ENCODE data around the gene HS3ST4. TPM values are rescaled to one million over a fixed set of nuclear protein-coding genes. Genes with fewer than 3 reads are reported as not detected.

The HS3ST4 gene
- polyA plus RNA-seq, 1 experiment, result not detected

GRCh38 chr16:25729188-25729915 is 37.6 kb downstream of the HS3ST4 start:
- Histone ChIP-seq H3K4me3 (ENCODE audit: low read depth, low read length) (no peak overlapping the region), H3K27ac (ENCODE audit: low read depth, low read length) (no peak overlapping the region), H3K27me3 (ENCODE audit: control insufficient read depth, insufficient read depth, low read length) (no peaks in the 10 kb centered on the region), H3K9me3 (ENCODE audit: control insufficient read depth, insufficient read depth, low read length) (peaks cover 27% of the 10 kb centered on the region)
- ChIA-PET CTCF (no interaction called here), POLR2A (no interaction called here)
- TF ChIP-seq CTCF (IDR thresholded peaks at IDR 0.05; ENCODE audit: low read depth, low read length), result no peak
- no peak for DNase-seq (ENCODE audit: low read depth, low spot score)

GRCh38 chr16:25730396-25730795 is 38.6 kb downstream of the HS3ST4 start:
- POLR2A ChIA-PET, result no interaction called here
- CTCF ChIA-PET, result no interaction called here
- peaks cover 33% of the 10 kb centered on the region for H3K9me3 ChIP-seq (ENCODE audit: control insufficient read depth, insufficient read depth, low read length)
- no peak overlapping the region for H3K27ac ChIP-seq (ENCODE audit: low read depth, low read length)
- H3K4me3 ChIP-seq (ENCODE audit: low read depth, low read length), result no peak overlapping the region
- TF ChIP-seq CTCF (IDR thresholded peaks at IDR 0.05; ENCODE audit: low read depth, low read length), result no peak
- DNase-seq (ENCODE audit: low read depth, low spot score), result no peak
- H3K27me3 ChIP-seq (ENCODE audit: control insufficient read depth, insufficient read depth, low read length), result no peaks in the 10 kb centered on the region

GRCh38 chr16:25734430-25735385 is 42.9 kb downstream of the HS3ST4 start:
- peaks cover 35% of the 10 kb centered on the region for H3K9me3 ChIP-seq (ENCODE audit: control insufficient read depth, insufficient read depth, low read length)
- DNase-seq (ENCODE audit: low read depth, low spot score), result no peak
- H3K4me3 ChIP-seq (ENCODE audit: low read depth, low read length), result no peak overlapping the region
- no peak overlapping the region for H3K27ac ChIP-seq (ENCODE audit: low read depth, low read length)
- H3K27me3 ChIP-seq (ENCODE audit: control insufficient read depth, insufficient read depth, low read length), result no peaks in the 10 kb centered on the region
- CTCF ChIA-PET, result no interaction called here
- POLR2A ChIA-PET, result no interaction called here
- TF ChIP-seq CTCF (IDR thresholded peaks at IDR 0.05; ENCODE audit: low read depth, low read length), result no peak

- POLR2A ChIA-PET, result no interaction called here
- no peak for TF ChIP-seq CTCF (IDR thresholded peaks at IDR 0.05; ENCODE audit: low read depth, low read length)
- CTCF ChIA-PET, result no interaction called here
Observed at GRCh38 chr16:25735645-25736044, 43.9 kb downstream of the HS3ST4 start.

More at GRCh38 chr16:25735645-25736044, 43.9 kb downstream of the HS3ST4 start:
- H3K9me3 ChIP-seq (ENCODE audit: control insufficient read depth, insufficient read depth, low read length), result peaks cover 29% of the 10 kb centered on the region
- H3K27me3 ChIP-seq (ENCODE audit: control insufficient read depth, insufficient read depth, low read length), result no peaks in the 10 kb centered on the region
- no peak overlapping the region for H3K4me3 ChIP-seq (ENCODE audit: low read depth, low read length)
- H3K27ac ChIP-seq (ENCODE audit: low read depth, low read length), result no peak overlapping the region
- no peak for DNase-seq (ENCODE audit: low read depth, low spot score)
